Measurements from ENCODE around the gene RPRD1B.
"Not testable (repeated sequence)": the region's sequence is repeated elsewhere in the genome, so short reads cannot be mapped to it uniquely, and the experiment has no call there.

The RPRD1B gene

DNA sequence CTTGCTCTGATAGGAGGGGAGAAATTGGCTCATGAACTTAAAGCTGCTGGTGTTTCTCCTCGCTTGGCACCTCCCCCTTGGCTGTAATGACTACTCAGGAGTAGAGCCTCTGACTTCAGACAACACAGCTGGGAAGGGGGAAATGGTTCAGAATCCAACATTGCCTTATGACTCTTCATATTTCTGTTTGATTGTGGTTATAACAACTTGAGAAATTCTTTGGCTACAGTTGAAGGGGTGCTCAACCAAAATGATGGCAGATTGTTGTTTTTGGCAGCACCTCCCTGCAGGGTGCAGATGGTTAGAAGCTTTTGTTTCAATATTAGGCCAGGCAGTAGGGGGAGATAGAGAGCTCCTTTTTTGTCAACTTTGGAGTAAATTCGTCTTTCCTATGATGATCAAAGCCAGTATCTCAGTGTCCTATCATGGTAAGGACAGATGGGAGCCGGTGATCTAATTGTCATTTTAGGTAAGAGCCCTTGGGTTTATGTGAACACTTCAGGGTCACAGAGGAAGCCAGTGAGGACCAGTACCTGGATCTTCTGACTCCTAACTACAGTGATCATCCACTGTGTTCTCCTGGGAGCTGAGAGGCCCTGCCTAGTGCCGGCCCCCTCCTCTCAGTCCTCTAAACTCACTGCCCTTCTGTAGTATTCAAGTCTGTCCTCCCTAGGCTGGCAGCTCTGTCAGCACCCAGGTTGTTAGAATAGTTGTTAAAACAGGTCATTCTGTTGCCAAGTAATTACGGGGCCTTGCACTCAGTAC, 39.9 kb downstream of the RPRD1B start:
- DNase-seq (ENCODE audit: low read depth), result peak; percentile 93

DNA sequence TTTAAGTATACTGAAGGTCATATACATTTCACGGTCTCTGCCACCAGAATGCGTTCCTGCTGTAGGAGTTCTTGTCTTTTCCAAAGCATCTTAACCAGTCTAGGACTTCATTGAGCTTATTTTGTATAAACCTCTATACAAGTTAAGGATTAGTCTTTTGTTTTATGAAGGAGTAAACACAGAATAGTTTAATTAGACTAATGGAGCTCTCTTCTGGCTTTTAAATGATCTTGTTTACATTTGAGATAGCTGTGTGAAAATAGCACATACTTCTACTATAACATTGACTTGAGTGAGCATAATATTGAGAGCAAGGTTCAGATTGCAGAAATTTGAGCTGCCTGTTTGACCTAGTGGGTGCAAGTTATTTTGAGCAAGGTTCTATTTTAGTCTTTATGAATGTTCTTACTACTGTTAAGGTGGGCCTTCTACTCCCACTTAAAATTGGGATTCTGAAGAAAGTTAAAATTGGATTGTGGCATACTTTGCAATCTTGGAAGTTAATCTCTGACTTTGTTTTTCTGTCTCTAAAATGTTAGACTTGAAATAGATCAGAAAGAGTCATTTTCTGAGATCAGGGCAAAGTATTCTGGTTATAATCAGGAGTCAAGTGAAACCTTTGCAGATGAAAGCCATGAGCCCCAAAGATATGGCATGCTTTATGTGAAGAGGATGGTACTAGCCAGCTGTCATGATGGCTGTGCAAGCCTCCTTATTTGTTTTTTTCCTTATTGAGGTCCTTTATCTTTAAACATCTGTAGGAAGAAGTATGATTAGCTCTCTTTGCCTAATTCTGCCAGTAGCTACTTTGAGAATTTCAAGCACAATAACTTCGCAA, 41.8 kb downstream of the RPRD1B start:
- no peak for DNase-seq (ENCODE audit: low read depth)

DNA sequence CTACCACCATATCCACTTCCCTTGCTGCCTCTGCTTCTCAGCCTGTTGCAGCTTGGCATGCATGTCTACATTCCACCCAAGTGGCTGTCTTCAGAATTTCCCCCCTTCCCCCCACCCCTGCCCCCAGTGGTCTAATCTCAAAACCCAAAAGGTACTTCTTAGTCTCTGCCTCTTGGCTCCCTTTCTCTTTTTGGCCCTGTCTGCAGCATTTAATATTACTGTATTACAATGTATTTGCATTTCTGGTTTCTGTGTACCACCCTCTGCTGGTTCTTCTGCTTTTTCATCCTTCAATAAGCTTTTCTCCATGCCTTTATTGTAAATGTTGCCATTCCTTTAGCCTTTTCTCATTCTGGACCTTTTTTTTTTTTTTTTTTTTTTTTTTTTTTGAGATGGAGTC, 43.0 kb downstream of the RPRD1B start:
- no peak for DNase-seq (ENCODE audit: low read depth)

GRCh38 chr20:38078084-38078483, 44.5 kb downstream of the RPRD1B start:
- DNase-seq (ENCODE audit: low read depth), result no peak

GRCh38 chr20:38079353-38079752, 45.8 kb downstream of the RPRD1B start:
- DNase-seq (ENCODE audit: low read depth), result no peak

GRCh38 chr20:38081575-38081974, 48.0 kb downstream of the RPRD1B start:
- DNase-seq (ENCODE audit: low read depth), result no peak

DNA sequence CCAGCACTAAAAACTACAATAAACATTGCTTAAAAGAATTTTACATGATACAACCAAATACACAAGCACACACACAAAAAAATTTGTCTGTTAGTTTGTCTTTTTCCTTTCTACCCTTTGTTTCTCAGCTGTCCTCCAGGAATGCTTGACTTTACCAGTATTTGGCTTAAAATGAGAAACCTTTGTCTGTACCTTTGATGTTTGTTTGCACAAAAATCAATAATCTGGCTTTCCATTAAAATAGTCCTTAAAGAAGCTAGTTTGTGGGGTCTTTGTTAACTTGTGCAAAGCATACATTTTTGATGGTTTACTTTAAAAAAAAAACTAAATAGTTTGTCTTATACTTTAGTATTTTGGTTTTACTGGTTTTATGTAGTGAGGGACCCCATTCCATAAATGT, 49.3 kb downstream of the RPRD1B start:
- DNase-seq (ENCODE audit: low read depth), result no peak

DNA sequence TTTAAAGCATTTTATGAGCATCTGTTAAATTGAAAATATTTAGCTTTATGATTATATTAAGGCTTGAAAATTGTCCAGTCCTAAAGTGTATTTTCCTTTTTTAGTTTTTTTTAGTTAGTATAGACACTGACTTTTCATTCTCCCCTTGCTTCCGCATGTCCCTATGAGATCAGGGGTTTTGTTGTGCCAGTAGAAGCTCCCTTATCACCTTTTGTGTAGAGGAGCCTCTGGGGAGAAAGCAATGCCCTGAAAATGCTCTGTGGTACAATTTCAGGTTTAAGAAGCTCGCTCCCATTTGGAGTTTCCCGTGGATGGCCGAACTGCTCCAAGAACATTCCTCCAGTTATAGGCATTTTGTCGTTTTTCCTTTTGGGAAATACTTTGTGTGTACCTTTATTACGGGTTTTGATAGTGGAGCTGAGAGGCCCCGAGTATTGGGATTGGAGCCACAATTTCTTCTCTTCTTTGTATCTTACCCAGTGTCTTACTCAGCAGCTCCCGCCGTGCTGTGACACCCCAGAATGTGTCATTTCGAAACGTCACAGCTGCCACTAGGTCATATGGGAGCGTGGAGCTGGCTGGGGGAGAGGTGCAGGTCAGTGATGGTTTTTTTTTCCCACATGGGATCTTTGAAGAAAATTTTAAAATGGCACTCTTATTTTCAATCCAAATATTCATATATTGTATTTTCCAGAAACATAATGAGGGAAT, 49.9 kb downstream of the RPRD1B start:
- no peak for DNase-seq (ENCODE audit: low read depth)

DNA sequence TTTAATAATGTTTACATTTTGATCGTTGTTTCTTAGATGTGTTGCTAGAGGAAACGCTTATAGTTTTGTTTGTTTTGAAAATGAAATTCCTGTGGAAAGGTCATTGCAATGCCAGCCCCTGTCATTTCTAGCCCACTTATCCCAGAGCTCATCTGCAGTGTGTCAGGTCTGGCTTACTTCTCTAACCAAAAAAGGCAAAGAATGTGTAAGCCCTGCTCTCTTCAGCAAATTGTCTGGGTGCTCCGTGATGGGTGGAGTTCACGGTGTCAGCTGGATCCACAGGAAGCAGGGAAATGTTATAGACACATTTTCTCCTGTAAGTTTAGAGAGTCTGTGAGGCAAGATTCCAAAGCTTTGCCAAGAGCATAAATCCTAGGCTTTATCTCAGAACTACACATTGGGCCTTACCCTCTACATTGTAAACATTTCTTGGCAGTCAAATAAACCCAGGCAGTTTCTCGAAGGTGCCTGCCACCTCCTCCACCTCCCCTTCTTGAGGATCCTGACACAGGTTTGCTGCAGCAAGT, 50.9 kb downstream of the RPRD1B start:
- peak; percentile 39 for DNase-seq (ENCODE audit: low read depth)

- DNase-seq (ENCODE audit: low read depth), result no peak
Measured at GRCh38 chr20:38085026-38085425, 51.5 kb downstream of the RPRD1B start.

DNA sequence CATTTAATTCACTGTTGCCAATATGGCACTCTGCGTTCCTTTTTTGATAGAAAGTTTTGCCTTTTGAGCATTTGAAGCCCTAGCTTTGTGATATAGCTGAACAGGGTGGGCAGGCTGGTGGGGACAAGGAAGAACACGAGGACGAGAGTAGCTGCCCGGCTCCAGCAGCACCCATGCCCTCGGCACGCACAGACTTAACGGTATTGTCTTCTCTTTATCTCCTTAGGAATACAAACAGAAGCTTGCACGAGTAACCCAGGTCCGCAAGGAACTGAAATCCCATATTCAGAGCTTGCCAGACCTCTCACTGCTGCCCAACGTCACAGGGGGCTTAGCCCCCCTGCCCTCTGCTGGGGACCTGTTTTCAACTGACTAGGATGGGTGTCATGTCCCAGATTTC, 56.0 kb downstream of the RPRD1B start:
- DNase-seq (ENCODE audit: low read depth), result no peak

GRCh38 chr20:38090061-38090460, 56.5 kb downstream of the RPRD1B start:
- DNase-seq (ENCODE audit: low read depth), result no peak

GRCh38 chr20:38091441-38092216, 58.1 kb downstream of the RPRD1B start:
- no peak for DNase-seq (ENCODE audit: low read depth)

GRCh38 chr20:38092260-38092857, 58.8 kb downstream of the RPRD1B start:
- no peak for DNase-seq (ENCODE audit: low read depth)

DNA sequence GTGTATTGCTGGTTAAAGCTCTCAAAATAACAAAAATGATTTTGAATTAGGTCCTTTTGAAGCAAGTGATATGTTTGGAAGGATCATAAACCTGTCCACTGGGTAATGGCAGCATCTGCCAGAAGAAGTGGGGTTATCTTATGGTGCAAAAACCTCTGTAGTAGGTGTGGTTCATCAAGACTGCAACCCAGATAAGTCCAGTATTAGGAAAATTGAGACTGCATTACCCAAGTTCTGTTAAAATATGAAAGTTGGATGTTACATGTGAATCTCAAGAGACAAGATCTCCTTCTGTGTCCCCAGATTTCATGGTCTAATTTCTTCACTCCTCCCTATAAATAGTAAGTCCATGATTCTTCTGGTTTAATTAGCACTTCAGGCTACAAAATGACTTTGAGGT, 59.4 kb downstream of the RPRD1B start:
- no peak for DNase-seq (ENCODE audit: low read depth)

DNA sequence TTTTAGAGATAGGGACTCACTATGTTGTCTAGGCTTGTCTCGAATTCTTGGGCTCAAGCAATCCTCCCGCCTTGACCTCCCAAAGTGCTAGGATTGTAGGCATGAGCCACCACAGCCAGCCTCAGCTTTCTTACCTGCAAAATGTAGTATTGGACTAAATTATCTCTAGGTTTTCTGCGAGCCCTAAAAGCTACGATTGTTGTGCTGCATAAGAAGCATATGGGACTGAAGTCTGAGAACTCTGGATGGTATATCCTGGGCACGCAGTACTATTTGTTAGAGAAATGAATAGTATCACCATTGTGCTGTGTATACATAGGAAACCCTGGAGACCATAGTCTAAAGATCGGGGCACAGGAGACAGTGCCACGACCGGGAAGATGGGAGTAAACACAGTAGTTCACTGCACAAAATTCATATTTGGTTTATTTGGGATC, 60.1 kb downstream of the RPRD1B start:
- no peak for DNase-seq (ENCODE audit: low read depth)

- peak; percentile 46 for DNase-seq (ENCODE audit: low read depth)
Measured at GRCh38 chr20:38094373-38094891, 60.9 kb downstream of the RPRD1B start.

GRCh38 chr20:38095017-38095686, 61.6 kb downstream of the RPRD1B start:
- no peak for DNase-seq (ENCODE audit: low read depth)

- DNase-seq (ENCODE audit: low read depth), result no peak
Measured at GRCh38 chr20:38098952-38099351, 65.4 kb downstream of the RPRD1B start.

DNA sequence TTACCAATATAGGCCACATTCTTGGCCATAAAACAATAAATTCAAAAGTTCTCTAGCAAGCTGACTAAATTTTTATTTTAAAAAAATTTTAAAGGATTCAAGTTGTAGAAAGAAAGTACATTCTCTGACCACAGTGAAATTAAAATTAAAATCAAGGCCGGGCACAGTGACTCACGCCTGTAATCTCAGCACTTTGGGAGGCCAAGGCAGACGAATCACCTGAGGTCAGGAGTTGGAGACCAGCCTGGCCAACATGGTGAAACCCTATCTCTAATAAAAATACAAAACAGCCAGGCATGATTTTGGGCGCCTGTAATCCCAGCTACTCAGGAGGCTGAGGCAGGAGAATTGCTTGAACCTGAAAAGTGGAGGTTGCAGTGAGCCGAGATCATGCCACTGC, 68.7 kb downstream of the RPRD1B start:
- DNase-seq (ENCODE audit: low read depth), result not testable (repeated sequence)

All from fibroblast of the conjunctiva (primary cell).